HepG2 (cell line): Measurements from ENCODE around the gene NCR3LG1.

Experiments used
- ELF3 ChIP-seq: IDR thresholded peaks from 2 replicates; pipeline ENCODE4 v1.6.1; 2016; ENCODE audit warnings: missing genetic modification reagents, missing compliant biosample characterization
- HNRNPL ChIP-seq: fragments of 200-400 bp; formaldehyde crosslinking; IDR thresholded peaks from 2 replicates; pipeline ENCODE4 v1.6.1; 2017; ENCODE audit warnings: mild to moderate bottlenecking, low read depth, low read length
- JDP2 ChIP-seq: sonication (generic); formaldehyde crosslinking; IDR thresholded peaks from 2 replicates; pipeline ENCODE4 v1.8.1; 2022; ENCODE audit warnings: missing genetic modification reagents, borderline replicate concordance
- ZFAT ChIP-seq: sonication (generic); formaldehyde crosslinking; conservative IDR thresholded peaks from 2 replicates; pipeline ENCODE4 v1.8.1; 2023; ENCODE audit warnings: missing genetic modification reagents, inconsistent platforms
- ZNF205 ChIP-seq: IDR thresholded peaks from 2 replicates; pipeline ENCODE4 v1.6.1; 2018; ENCODE audit warnings: missing biosample characterization, missing genetic modification reagents
- ZNF549 ChIP-seq: sonication (generic); formaldehyde crosslinking; IDR thresholded peaks from 2 replicates; pipeline ENCODE4 v1.5.0; 2020; ENCODE audit warnings: missing genetic modification reagents

GRCh38 chr11:17401841-17402240 is 50.2 kb downstream of the NCR3LG1 start:
- TF ChIP-seq ZFAT (CRISPR knock-in tag) (no peak), ZNF549 (CRISPR knock-in tag) (no peak), ELF3 (CRISPR knock-in tag) (no peak), ZNF205 (CRISPR knock-in tag) (no peak), JDP2 (CRISPR knock-in tag) (no peak), HNRNPL (no peak)
